Neural progenitor cell (in vitro differentiated cells): ENCODE data around the gene MYO1B.

Source experiments
- EZH2 ChIP-seq: fragments of 200-600 bp; sonication (generic); IDR thresholded peaks from 2 replicates; pipeline ENCODE4 v1.6.1; 2017; ENCODE audit warnings: antibody characterized with exemption, mild to moderate bottlenecking, moderate library complexity
- EZH2phosphoT487 ChIP-seq: fragments of 200-600 bp; sonication (generic); IDR thresholded peaks from 2 replicates; pipeline ENCODE4 v1.6.1; 2017; ENCODE audit warnings: antibody characterized with exemption
- TF ChIP-seq, protein P1 (sequence below): fragments of 200-600 bp; sonication (generic); IDR thresholded peaks from 2 replicates; pipeline ENCODE4 v1.5.1; 2017; ENCODE audit warnings: antibody characterized with exemption, mild to moderate bottlenecking

DNA sequence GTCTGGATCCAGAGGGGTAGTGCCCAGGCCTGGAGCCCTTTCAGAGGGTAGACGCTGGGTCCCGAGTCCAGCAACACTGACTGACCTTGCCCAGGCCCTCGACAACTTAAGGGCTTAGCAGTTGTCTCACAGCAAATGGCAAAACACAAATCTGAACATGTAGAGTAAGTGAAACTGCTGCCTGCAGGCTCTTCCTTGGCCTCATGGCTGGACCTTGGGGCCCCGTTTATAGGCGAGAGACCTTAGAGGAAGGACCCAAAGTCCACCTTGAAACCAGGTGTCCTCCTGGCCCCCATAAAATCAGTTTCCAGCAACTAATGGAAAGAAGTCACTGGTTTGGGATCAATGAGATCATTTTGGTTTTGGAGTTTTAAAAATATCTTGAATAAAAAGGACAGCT, 154.4 kb downstream of the MYO1B start:
- TF ChIP-seq, protein P1, sequence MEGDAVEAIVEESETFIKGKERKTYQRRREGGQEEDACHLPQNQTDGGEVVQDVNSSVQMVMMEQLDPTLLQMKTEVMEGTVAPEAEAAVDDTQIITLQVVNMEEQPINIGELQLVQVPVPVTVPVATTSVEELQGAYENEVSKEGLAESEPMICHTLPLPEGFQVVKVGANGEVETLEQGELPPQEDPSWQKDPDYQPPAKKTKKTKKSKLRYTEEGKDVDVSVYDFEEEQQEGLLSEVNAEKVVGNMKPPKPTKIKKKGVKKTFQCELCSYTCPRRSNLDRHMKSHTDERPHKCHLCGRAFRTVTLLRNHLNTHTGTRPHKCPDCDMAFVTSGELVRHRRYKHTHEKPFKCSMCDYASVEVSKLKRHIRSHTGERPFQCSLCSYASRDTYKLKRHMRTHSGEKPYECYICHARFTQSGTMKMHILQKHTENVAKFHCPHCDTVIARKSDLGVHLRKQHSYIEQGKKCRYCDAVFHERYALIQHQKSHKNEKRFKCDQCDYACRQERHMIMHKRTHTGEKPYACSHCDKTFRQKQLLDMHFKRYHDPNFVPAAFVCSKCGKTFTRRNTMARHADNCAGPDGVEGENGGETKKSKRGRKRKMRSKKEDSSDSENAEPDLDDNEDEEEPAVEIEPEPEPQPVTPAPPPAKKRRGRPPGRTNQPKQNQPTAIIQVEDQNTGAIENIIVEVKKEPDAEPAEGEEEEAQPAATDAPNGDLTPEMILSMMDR = no peak
- TF ChIP-seq EZH2 (no peak), EZH2phosphoT487 (no peak)
